Hepatocyte (in vitro differentiated cells): ENCODE results near the gene ZSCAN30. TPM values are rescaled to one million over a fixed set of nuclear protein-coding genes. Genes with fewer than 3 reads are reported as not detected.
"Not testable (repeated sequence)": the region's sequence is repeated elsewhere in the genome, so short reads cannot be mapped to it uniquely, and the experiment has no call there.

Experiments used
- DNase-seq: peaks from one replicate; pipeline ENCODE4 v3.0.0-alpha.2; 2016; ENCODE audit warnings: low spot score
- H2AFZ ChIP-seq: fragments of 200-600 bp; sonication (generic); 2 replicates; pipeline ENCODE4 v1.6.0; 2016; ENCODE audit warnings: antibody characterized with exemption, mild to moderate bottlenecking
- H3K27ac ChIP-seq: fragments of 200-600 bp; sonication (generic); 2 replicates; pipeline ENCODE4 v1.5.1; 2016; ENCODE audit warnings: mild to moderate bottlenecking
- H3K27me3 ChIP-seq: fragments of 200-600 bp; sonication (generic); 2 replicates; pipeline ENCODE4 v1.6.1; 2016
- H3K36me3 ChIP-seq: fragments of 200-600 bp; sonication (generic); replicated peaks from 2 replicates; pipeline ENCODE4 v1.5.1; 2016; ENCODE audit warnings: low read depth; ENCODE audit not compliant: insufficient read depth
- H3K4me1 ChIP-seq: fragments of 200-600 bp; sonication (generic); 2 replicates; pipeline ENCODE4 v1.5.1; 2016; ENCODE audit warnings: mild to moderate bottlenecking, moderate library complexity; ENCODE audit not compliant: insufficient read depth
- H3K4me2 ChIP-seq: fragments of 200-600 bp; sonication (generic); 2 replicates; pipeline ENCODE4 v1.6.0; 2016
- H3K4me3 ChIP-seq: fragments of 200-600 bp; sonication (generic); 2 replicates; pipeline ENCODE4 v1.5.1; 2016; ENCODE audit warnings: mild to moderate bottlenecking
- H3K79me2 ChIP-seq: fragments of 200-600 bp; sonication (generic); 2 replicates; pipeline ENCODE4 v1.6.0; 2017; ENCODE audit warnings: mild to moderate bottlenecking
- H3K9me2 ChIP-seq: fragments of 200-600 bp; sonication (generic); replicated peaks from 2 replicates; pipeline ENCODE4 v1.6.0; 2017; ENCODE audit warnings: mild to moderate bottlenecking; ENCODE audit not compliant: insufficient read depth
- H3K9me3 ChIP-seq: fragments of 200-600 bp; sonication (generic); 2 replicates; pipeline ENCODE4 v1.5.1; 2016; ENCODE audit warnings: low read depth, mild to moderate bottlenecking
- H4K20me1 ChIP-seq: fragments of 200-600 bp; sonication (generic); 2 replicates; pipeline ENCODE4 v1.6.0; 2016; ENCODE audit warnings: mild to moderate bottlenecking; ENCODE audit not compliant: insufficient read depth, poor library complexity, severe bottlenecking
- EZH2 ChIP-seq: fragments of 200-600 bp; sonication (generic); IDR thresholded peaks from 2 replicates; pipeline ENCODE4 v1.6.1; 2016; ENCODE audit warnings: antibody characterized with exemption, mild to moderate bottlenecking, borderline replicate concordance
- EZH2phosphoT487 ChIP-seq: fragments of 200-600 bp; sonication (generic); IDR thresholded peaks from one replicate; pipeline ENCODE4 v1.6.1; 2018; ENCODE audit warnings: antibody characterized with exemption, mild to moderate bottlenecking, low read depth, moderate library complexity; ENCODE audit not compliant: unreplicated experiment, severe bottlenecking
- WGBS: methylation state at CpG from one replicate; pipeline ENCODE4 v1.1.6; 2016; ENCODE audit warnings: low lambda C conversion rate; ENCODE audit errors: missing lambda C conversion rate; 5-methylcytosine and 5-hydroxymethylcytosine counted together
- polyA plus RNA-seq: library from polyadenylated mRNA; unstranded; fragments of >200 nt; fragmentation: Nextera tagmentation; extraction: Ambion mirVana; gene quantifications from 2 replicates; pipeline ENCODE4 v1.2.1, GENCODE V29; 2016
- total RNA-seq: library from RNA; depleted of rRNA; stranded (reverse); fragments of >200 nt; gene quantifications from 2 replicates; pipeline ENCODE4 v1.2.3, GENCODE V29; 2014
- TF ChIP-seq, protein P1 (sequence below): fragments of 200-600 bp; sonication (generic); IDR thresholded peaks from 2 replicates; pipeline ENCODE4 v1.5.1; 2016; ENCODE audit warnings: antibody characterized with exemption, mild to moderate bottlenecking; ENCODE audit not compliant: poor library complexity

The ZSCAN30 gene
- total and polyA plus RNA-seq, 2 experiments from 2014 or later: 8.7 to 10.6 TPM

DNA sequence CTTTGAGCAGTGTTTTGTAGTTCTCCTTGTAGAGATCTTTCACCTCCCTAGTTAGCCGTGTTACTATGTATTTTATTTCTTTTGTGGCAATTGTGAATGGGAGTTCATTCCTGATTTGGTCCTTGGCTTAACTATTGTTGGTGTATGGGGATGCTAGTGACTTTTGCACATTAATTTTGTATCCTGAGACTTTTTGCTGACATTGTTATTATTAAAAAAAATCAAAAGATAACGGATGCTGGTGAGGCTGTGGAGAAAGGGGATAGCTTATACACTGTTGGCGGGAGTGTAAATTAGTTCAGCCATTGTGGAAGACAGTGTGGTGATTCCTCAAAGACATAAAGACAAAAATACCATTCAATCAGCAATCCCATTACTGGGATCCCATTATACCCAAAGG, 66.2 kb downstream of the ZSCAN30 start:
- Histone ChIP-seq H2AFZ (no peak overlapping the region), H3K4me3 (no peak overlapping the region), H3K9me3 (no peaks in the 10 kb centered on the region), H3K27me3 (no peaks in the 10 kb centered on the region), H3K27ac (no peak overlapping the region), H3K9me2 (no peaks in the 10 kb centered on the region), H4K20me1 (no peaks in the 10 kb centered on the region), H3K4me2 (no peak overlapping the region), H3K4me1 (peaks cover 7% of the 10 kb centered on the region), H3K36me3 (no peaks in the 10 kb centered on the region), H3K79me2 (no peaks in the 10 kb centered on the region)
- DNase-seq: no peak
- WGBS: 93% methylated on average over 3 of the region's 3 CpGs
- TF ChIP-seq EZH2phosphoT487 (no peak), EZH2 (no peak)
- TF ChIP-seq, protein P1, sequence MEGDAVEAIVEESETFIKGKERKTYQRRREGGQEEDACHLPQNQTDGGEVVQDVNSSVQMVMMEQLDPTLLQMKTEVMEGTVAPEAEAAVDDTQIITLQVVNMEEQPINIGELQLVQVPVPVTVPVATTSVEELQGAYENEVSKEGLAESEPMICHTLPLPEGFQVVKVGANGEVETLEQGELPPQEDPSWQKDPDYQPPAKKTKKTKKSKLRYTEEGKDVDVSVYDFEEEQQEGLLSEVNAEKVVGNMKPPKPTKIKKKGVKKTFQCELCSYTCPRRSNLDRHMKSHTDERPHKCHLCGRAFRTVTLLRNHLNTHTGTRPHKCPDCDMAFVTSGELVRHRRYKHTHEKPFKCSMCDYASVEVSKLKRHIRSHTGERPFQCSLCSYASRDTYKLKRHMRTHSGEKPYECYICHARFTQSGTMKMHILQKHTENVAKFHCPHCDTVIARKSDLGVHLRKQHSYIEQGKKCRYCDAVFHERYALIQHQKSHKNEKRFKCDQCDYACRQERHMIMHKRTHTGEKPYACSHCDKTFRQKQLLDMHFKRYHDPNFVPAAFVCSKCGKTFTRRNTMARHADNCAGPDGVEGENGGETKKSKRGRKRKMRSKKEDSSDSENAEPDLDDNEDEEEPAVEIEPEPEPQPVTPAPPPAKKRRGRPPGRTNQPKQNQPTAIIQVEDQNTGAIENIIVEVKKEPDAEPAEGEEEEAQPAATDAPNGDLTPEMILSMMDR: no peak

DNA sequence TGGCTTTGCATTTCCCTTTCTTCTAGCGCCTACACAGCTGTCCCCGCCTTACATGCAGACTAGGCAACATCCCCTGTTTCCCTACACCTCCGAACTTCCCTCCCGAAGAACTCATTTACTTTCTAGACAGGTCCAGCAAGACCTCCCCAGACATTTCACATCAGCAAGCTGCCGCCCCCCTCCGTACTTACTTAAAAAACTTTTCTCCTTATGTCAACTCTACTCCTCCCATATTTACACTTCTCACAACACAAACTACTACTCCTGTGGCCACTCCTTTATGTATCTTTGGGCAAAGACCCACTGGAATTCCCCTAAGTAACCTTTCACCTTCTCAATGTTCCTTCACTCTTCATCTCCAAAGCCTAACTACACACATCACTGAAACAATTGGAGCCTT, 69.6 kb downstream of the ZSCAN30 start:
- H2AFZ ChIP-seq: no peak overlapping the region
- peak; percentile 8 for DNase-seq
- no peak overlapping the region for H3K4me3 ChIP-seq
- H3K4me2 ChIP-seq: peak overlapping the region; percentile 17
- H3K27ac ChIP-seq: peak overlapping the region; percentile 23
- H3K9me3 ChIP-seq: no peaks in the 10 kb centered on the region
- no peaks in the 10 kb centered on the region for H3K27me3 ChIP-seq
- H3K4me1 ChIP-seq: peaks cover 7% of the 10 kb centered on the region
- H3K36me3 ChIP-seq: no peaks in the 10 kb centered on the region
- WGBS: 53% methylated on average over 6 of the region's 6 CpGs
- no peaks in the 10 kb centered on the region for H4K20me1 ChIP-seq
- H3K9me2 ChIP-seq: no peaks in the 10 kb centered on the region
- H3K79me2 ChIP-seq: no peaks in the 10 kb centered on the region
- TF ChIP-seq, protein P1: no peak
- TF ChIP-seq EZH2phosphoT487: no peak
- no peak for TF ChIP-seq EZH2

DNA sequence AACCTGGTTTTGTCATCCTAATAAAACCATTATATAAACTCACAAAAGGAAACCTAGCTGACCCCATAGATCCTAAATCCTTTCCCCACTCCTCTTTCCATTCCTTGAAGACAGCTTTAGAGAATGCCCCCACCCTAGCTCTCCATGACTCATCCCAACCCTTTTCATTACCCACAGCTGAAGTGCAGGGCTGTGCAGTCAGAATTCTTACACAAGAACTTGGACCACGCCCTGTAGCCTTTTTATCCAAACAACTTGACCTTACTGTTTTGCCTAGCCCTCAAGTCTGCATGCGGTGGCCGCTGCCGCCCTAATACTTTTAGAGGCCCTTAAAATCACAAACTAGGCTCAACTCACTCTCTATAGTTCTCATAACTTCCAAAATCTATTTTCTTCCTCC, 70.7 kb downstream of the ZSCAN30 start:
- H3K9me3 ChIP-seq, H3K4me3 ChIP-seq, H3K36me3 ChIP-seq, H3K9me2 ChIP-seq, DNase-seq, H3K27me3 ChIP-seq, H4K20me1 ChIP-seq, H3K79me2 ChIP-seq, H3K4me1 ChIP-seq, H2AFZ ChIP-seq, H3K4me2 ChIP-seq: not testable (repeated sequence)
- WGBS: 76% methylated on average over 4 of the region's 4 CpGs
- H3K27ac ChIP-seq: peak overlapping the region; percentile 23

DNA sequence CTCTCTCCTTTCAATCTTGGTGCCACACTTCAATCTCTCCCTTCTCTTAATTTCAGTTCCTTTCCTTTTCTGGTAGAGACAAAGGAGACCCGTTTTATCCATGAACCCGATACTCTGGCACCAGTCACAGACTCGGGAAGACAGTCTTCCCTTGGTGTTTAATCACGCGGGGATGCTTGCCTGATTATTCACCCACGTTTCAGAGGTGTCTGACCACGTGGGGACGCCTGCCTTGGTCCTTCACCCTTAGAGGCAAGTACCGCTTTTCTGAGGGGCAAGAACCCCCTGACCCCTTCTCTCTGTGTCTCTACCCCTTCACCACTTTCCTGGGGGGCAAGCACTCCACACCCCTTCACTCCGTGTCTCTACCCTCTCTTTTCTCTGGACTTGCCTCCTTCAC, 73.4 kb downstream of the ZSCAN30 start:
- not testable (repeated sequence) for H2AFZ ChIP-seq, H4K20me1 ChIP-seq

DNA sequence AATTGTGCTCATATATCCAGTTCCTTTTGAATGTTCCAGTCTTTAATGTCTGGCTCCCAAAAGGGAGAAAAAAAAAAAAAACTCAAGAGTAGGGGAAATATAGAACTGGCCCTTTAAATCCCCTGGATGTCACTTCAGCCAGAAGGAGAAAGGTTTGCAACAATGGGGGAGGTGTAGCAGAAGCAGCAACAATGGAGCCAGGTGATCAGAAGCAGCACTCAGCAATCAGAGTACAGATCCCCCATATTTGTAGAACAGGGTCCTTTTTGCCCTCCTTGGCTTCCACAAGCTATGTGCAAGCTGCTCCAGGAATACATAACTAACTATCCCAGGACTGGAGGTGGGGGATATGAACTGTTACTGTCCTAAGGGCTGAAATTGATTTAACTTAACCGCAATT, 75.0 kb downstream of the ZSCAN30 start:
- no peaks in the 10 kb centered on the region for H3K79me2 ChIP-seq
- H3K4me1 ChIP-seq: peaks cover 2% of the 10 kb centered on the region
- no peak for DNase-seq
- H3K4me2 ChIP-seq: no peak overlapping the region
- H3K4me3 ChIP-seq: no peak overlapping the region
- no peaks in the 10 kb centered on the region for H3K9me3 ChIP-seq
- H2AFZ ChIP-seq: no peak overlapping the region
- H3K27ac ChIP-seq: no peak overlapping the region
- H3K36me3 ChIP-seq: no peaks in the 10 kb centered on the region
- H4K20me1 ChIP-seq: no peaks in the 10 kb centered on the region
- no peaks in the 10 kb centered on the region for H3K9me2 ChIP-seq
- TF ChIP-seq, protein P1: no peak
- TF ChIP-seq EZH2 (no peak), EZH2phosphoT487 (no peak)
- H3K27me3 ChIP-seq: no peaks in the 10 kb centered on the region
- WGBS: 72% methylated on average over 1 of the region's 1 CpG

More for the DNA sequence above, 73.4 kb downstream of the ZSCAN30 start:
- H3K27ac ChIP-seq, H3K4me1 ChIP-seq, H3K79me2 ChIP-seq, H3K9me2 ChIP-seq, H3K4me3 ChIP-seq, H3K36me3 ChIP-seq, H3K4me2 ChIP-seq, H3K9me3 ChIP-seq, H3K27me3 ChIP-seq, DNase-seq: not testable (repeated sequence)
- 74% methylated on average over 10 of the region's 10 CpGs for WGBS

DNA sequence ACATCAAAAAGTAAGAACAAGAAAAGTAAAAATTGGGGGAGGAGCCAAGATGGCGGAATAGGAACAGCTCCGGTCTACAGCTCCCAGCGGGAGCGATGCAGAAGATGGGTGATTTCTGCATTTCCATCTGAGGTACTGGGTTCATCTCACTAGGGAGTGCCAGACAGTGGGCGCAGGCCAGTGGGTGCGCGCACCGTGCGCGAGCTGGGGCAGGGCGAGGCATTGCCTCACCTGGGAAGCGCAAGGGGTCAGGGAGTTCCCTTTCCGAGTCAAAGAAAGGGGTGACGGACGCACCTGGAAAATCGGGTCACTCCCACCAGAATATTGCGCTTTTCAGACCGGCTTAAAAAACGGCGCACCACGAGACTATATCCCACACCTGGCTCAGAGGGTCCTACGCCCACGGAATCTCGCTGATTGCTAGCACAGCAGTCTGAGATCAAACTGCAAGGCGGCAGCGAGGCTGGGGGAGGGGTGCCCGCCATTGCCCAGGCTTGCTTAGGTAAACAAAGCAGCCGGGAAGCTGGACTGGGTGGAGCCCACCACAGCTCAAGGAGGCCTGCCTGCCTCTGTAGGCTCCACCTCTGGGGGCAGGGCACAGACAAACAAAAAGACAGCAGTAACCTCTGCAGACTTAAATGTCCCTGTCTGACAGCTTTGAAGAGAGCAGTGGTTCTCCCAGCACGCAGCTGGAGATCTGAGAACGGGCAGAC, 84.1 kb downstream of the ZSCAN30 start:
- not testable (repeated sequence) for H3K27me3 ChIP-seq, H3K4me1 ChIP-seq, H3K9me2 ChIP-seq, H4K20me1 ChIP-seq, H3K27ac ChIP-seq, H2AFZ ChIP-seq, H3K36me3 ChIP-seq, H3K4me3 ChIP-seq, H3K79me2 ChIP-seq, H3K9me3 ChIP-seq, H3K4me2 ChIP-seq, DNase-seq
- WGBS: 89% methylated on average over 17 of the region's 30 CpGs
